Measurements from ENCODE around the gene CTDSPL. TPM values are rescaled to one million over a fixed set of nuclear protein-coding genes. Genes with fewer than 3 reads are reported as not detected.

The CTDSPL gene
- total RNA-seq, 1 experiment from 2014 or later: 14.0 TPM

DNA sequence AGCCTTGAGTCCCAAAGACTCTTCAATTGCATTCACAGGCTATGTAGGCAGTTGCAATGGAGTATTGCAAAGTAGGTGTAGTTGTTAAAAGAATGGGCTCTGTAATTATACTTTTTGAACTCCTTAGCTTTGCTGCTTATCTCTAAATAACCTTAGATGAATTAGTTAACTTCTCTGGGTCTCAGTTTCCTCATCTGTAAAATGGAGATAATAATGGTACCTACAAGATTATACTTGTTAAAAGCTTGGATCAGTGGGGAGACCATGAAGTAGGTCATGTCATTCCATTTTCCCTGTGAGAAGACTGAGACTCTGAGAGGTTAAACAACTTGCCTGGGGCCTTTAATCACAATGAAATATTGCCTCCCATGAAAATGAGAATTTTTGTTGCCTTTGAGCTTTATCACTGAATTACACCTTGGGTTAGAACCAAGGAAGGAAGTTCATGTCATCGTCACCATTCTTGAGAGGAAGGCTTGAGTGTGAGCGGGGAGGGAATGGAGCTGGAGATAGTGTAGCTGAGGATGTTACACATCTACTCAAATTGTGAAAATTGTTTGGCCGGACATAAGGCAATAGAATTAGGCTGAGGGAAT, 38.1 kb downstream of the CTDSPL start:
- Histone ChIP-seq H3K27me3 (replicated peaks; ENCODE audit: insufficient read depth, low read depth, low read length, poor library complexity) (no peaks in the 10 kb centered on the region), H3K27ac (ENCODE audit: low read depth, low read length, poor library complexity, severe bottlenecking) (no peak overlapping the region), H3K9me3 (ENCODE audit: low read depth, low read length, poor library complexity, severe bottlenecking) (no peaks in the 10 kb centered on the region), H3K4me3 (ENCODE audit: low read depth, low read length, poor library complexity, severe bottlenecking) (no peak overlapping the region), H3K36me3 (ENCODE audit: insufficient read depth, low read length, poor library complexity, severe bottlenecking) (no peaks in the 10 kb centered on the region), H3K4me1 (ENCODE audit: insufficient read depth, low read length, poor library complexity, severe bottlenecking) (no peaks in the 10 kb centered on the region)
- CTCF ChIA-PET: no interaction called here
- no peak for TF ChIP-seq EZH2 (IDR thresholded peaks at IDR 0.05; ENCODE audit: borderline replicate concordance, low read depth, low read length, poor library complexity, severe bottlenecking)
- TF ChIP-seq, protein P1, sequence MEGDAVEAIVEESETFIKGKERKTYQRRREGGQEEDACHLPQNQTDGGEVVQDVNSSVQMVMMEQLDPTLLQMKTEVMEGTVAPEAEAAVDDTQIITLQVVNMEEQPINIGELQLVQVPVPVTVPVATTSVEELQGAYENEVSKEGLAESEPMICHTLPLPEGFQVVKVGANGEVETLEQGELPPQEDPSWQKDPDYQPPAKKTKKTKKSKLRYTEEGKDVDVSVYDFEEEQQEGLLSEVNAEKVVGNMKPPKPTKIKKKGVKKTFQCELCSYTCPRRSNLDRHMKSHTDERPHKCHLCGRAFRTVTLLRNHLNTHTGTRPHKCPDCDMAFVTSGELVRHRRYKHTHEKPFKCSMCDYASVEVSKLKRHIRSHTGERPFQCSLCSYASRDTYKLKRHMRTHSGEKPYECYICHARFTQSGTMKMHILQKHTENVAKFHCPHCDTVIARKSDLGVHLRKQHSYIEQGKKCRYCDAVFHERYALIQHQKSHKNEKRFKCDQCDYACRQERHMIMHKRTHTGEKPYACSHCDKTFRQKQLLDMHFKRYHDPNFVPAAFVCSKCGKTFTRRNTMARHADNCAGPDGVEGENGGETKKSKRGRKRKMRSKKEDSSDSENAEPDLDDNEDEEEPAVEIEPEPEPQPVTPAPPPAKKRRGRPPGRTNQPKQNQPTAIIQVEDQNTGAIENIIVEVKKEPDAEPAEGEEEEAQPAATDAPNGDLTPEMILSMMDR (conservative IDR thresholded peaks at IDR 0.05; ENCODE audit: low read depth, low read length): no peak
- POLR2A ChIA-PET (ENCODE audit: low non-redundant PET): no interaction called here
- BruUV-seq (replicated peaks): no TSS peak
- intact Hi-C loops (cut with micrococcal nuclease; ENCODE audit: unreplicated experiment): no loop called here
- no peak for DNase-seq (ENCODE audit: low spot score)

GRCh38 chr3:37901721-37902120, 40.0 kb downstream of the CTDSPL start:
- Histone ChIP-seq H3K4me1 (ENCODE audit: insufficient read depth, low read length, poor library complexity, severe bottlenecking) (no peaks in the 10 kb centered on the region), H3K36me3 (ENCODE audit: insufficient read depth, low read length, poor library complexity, severe bottlenecking) (no peaks in the 10 kb centered on the region), H3K27ac (ENCODE audit: low read depth, low read length, poor library complexity, severe bottlenecking) (no peak overlapping the region), H3K27me3 (replicated peaks; ENCODE audit: insufficient read depth, low read depth, low read length, poor library complexity) (no peaks in the 10 kb centered on the region), H3K4me3 (ENCODE audit: low read depth, low read length, poor library complexity, severe bottlenecking) (no peak overlapping the region), H3K9me3 (ENCODE audit: low read depth, low read length, poor library complexity, severe bottlenecking) (no peaks in the 10 kb centered on the region)
- BruUV-seq (replicated peaks): no TSS peak
- CTCF ChIA-PET: no interaction called here
- POLR2A ChIA-PET (ENCODE audit: low non-redundant PET): no interaction called here
- TF ChIP-seq, protein P1 (conservative IDR thresholded peaks at IDR 0.05; ENCODE audit: low read depth, low read length): no peak
- no peak for TF ChIP-seq EZH2 (IDR thresholded peaks at IDR 0.05; ENCODE audit: borderline replicate concordance, low read depth, low read length, poor library complexity, severe bottlenecking)
- no peak for DNase-seq (ENCODE audit: low spot score)
- intact Hi-C loops (cut with micrococcal nuclease; ENCODE audit: unreplicated experiment): no loop called here

GRCh38 chr3:37902674-37903073, 41.0 kb downstream of the CTDSPL start:
- H3K4me3 ChIP-seq (ENCODE audit: low read depth, low read length, poor library complexity, severe bottlenecking): no peak overlapping the region
- no peak for DNase-seq (ENCODE audit: low spot score)
- no peaks in the 10 kb centered on the region for H3K4me1 ChIP-seq (ENCODE audit: insufficient read depth, low read length, poor library complexity, severe bottlenecking)
- H3K27me3 ChIP-seq (replicated peaks; ENCODE audit: insufficient read depth, low read depth, low read length, poor library complexity): no peaks in the 10 kb centered on the region
- BruUV-seq (replicated peaks): no TSS peak
- no peaks in the 10 kb centered on the region for H3K9me3 ChIP-seq (ENCODE audit: low read depth, low read length, poor library complexity, severe bottlenecking)
- H3K36me3 ChIP-seq (ENCODE audit: insufficient read depth, low read length, poor library complexity, severe bottlenecking): no peaks in the 10 kb centered on the region
- no peak overlapping the region for H3K27ac ChIP-seq (ENCODE audit: low read depth, low read length, poor library complexity, severe bottlenecking)
- POLR2A ChIA-PET (ENCODE audit: low non-redundant PET): no interaction called here
- TF ChIP-seq, protein P1 (conservative IDR thresholded peaks at IDR 0.05; ENCODE audit: low read depth, low read length): no peak
- TF ChIP-seq EZH2 (IDR thresholded peaks at IDR 0.05; ENCODE audit: borderline replicate concordance, low read depth, low read length, poor library complexity, severe bottlenecking): no peak
- CTCF ChIA-PET: no interaction called here
- intact Hi-C loops (cut with micrococcal nuclease; ENCODE audit: unreplicated experiment): no loop called here

All from A673 (cell line).